Measurements from ENCODE around the gene PRR7. TPM values are rescaled to one million over a fixed set of nuclear protein-coding genes. Genes with fewer than 3 reads are reported as not detected.

PRR7 gene
- polyA plus RNA-seq, 4 donors = 0.86 to 3.7 (median 2.0) TPM

DNA sequence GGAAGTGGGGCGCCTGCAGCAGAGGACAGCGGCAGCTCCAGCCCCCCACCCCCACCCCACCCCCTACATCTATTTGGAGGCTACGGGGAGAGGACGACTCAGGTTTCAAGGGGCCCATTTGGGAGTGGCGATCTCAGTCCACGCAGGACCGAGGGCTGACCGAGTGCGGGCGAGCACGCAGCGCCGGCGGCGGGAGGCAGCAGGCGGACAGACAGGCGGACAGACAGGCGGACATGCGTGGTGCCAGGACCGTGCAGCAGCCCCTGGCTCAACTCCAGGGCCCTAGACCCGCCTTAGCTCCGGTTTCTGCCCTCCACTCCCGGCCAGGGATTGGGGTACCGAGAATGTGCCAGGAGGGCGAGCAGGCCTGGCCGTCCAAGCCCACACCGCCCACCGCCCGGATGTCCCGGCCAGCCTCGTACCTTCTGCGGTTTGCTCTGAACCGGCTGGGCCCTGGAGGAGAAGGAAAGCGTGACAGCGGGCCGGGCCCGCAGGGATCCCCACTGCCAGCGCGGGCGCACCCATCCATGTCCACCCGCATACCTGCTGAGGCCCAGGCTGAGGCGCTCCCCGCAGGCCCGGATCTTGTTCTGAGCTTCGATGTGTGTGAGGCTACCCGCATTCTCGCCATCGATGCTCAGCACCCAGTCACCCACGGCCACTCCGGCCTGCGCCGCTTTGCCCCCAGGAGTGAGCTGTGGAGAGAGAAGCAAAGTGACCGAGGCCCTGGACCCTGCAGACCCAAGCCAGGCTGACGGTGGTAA, 45.6 kb downstream of the PRR7 start:
- Histone ChIP-seq H3K27me3 (ENCODE audit: control insufficient read depth in 3 of 3, insufficient read depth in 3 of 3, low read length in 3 of 3) (no peaks in the 10 kb centered on the region), H3K27ac (ENCODE audit: low read depth in 1 of 3, low read length in 2 of 3) (no peak overlapping the region), H3K36me3 (ENCODE audit: control insufficient read depth in 3 of 3, insufficient read depth in 2 of 3, low read depth in 1 of 3, low read length in 3 of 3) (peaks cover 0 to 76% (median 0%) of the 10 kb centered on the region in 3 donors), H3K9me3 (ENCODE audit: control insufficient read depth in 2 of 2, insufficient read depth in 1 of 2, low read depth in 1 of 2, low read length in 1 of 2) (no peaks in the 10 kb centered on the region), H3K4me3 (ENCODE audit: low read depth in 1 of 3, low read length in 3 of 3) (no peak overlapping the region), H3K4me1 (ENCODE audit: control insufficient read depth in 3 of 3, insufficient read depth in 2 of 3, low read depth in 1 of 3, low read length in 2 of 3) (peaks cover 0 to 3% (median 3%) of the 10 kb centered on the region in 3 donors)
- 92 to 95% (median 93%) methylated on average over 49 to 54 of the region's 54 CpGs for WGBS, 3 donors
- DNase-seq (no peak), FAIRE-seq (no peak)

DNA sequence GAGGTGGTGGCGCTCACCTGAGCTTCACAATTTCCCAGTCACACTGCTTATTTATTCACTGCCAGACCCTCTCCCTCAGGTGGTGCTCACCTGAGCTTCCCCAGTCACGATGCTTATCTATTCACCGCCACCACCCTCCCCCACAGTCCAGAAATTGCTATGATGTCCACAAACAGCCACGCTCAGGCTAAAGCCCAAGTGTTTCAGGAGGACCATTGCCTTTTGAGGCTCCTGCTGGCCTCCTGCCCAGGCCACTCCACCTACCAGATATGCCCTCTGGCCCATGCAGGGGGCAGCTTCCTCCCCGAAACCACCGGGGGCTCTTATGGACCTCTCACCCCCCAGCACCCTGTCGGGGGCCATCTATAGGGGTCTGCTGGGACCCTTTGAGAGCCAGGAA, 46.2 kb downstream of the PRR7 start:
- DNase-seq = no peak
- peaks cover 0 to 6% (median 3%) of the 10 kb centered on the region in 3 donors for H3K4me1 ChIP-seq (ENCODE audit: control insufficient read depth in 3 of 3, insufficient read depth in 2 of 3, low read depth in 1 of 3, low read length in 2 of 3)
- no peak overlapping the region for H3K27ac ChIP-seq (ENCODE audit: low read depth in 1 of 3, low read length in 2 of 3)

GRCh38 chr5:177493795-177494345, 47.3 kb downstream of the PRR7 start:
- no peak overlapping the region for H3K4me3 ChIP-seq (ENCODE audit: low read depth in 1 of 3, low read length in 3 of 3)
- FAIRE-seq = no peak

More for the DNA sequence above, 46.2 kb downstream of the PRR7 start:
- no peak overlapping the region for H3K4me3 ChIP-seq (ENCODE audit: low read depth in 1 of 3, low read length in 3 of 3)
- H3K27me3 ChIP-seq (ENCODE audit: control insufficient read depth in 3 of 3, insufficient read depth in 3 of 3, low read length in 3 of 3) = peaks cover 0 to 2% (median 0%) of the 10 kb centered on the region in 3 donors
- no peaks in the 10 kb centered on the region for H3K9me3 ChIP-seq (ENCODE audit: control insufficient read depth in 2 of 2, insufficient read depth in 1 of 2, low read depth in 1 of 2, low read length in 1 of 2)
- H3K36me3 ChIP-seq (ENCODE audit: control insufficient read depth in 3 of 3, insufficient read depth in 2 of 3, low read depth in 1 of 3, low read length in 3 of 3) = peaks cover 0 to 69% (median 0%) of the 10 kb centered on the region in 3 donors
- WGBS, 3 donors = 77 to 82% (median 79%) methylated on average over 7 of the region's 7 CpGs
- no peak for FAIRE-seq

DNA sequence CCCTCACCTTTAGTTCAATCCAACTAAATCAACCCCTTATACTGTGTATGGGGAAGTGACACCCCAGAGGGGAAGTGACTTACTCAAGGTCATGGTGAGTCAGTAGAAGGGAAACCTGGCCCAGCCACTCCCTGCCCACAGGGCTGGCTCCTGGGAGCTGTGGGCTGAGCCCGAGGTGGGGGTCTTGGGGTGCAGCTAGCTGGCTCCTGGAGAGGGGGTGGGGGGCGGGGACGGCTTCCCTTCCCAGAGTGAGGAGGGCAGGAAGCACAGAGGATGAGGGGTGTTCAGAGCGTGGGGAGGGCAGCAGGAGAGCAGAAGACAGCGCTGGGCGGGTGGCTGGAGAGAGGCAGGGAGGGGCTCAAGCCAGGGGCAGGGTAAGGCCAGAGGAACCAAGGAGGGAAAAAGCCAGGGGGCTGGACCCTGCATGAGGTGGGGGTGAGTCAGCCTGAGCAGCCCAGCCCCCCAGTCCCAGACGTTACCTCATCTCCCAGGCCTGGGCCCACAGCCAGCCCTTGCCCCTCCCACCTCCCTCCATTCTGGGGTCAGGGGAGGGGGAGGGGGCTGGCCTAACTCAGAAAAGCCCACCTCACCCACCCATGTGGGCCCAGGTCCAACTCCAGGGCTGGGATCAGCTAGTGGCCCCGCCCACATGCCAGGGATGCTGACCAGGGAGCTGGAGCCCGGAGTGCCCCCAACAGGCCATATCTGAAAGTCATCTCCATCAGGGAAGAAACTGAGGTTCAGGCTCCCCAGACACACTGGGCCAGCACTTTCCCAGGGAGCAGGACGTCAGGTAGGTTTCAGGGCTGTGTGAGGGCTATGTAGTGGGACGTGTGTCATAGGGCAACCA, 48.0 kb downstream of the PRR7 start:
- no peaks in the 10 kb centered on the region for H3K9me3 ChIP-seq (ENCODE audit: control insufficient read depth in 2 of 2, insufficient read depth in 1 of 2, low read depth in 1 of 2, low read length in 1 of 2)
- FAIRE-seq (no peak), DNase-seq (peak; percentile 38 to 41)
- H3K27me3 ChIP-seq (ENCODE audit: control insufficient read depth in 3 of 3, insufficient read depth in 3 of 3, low read length in 3 of 3) = peaks cover 0 to 17% (median 0%) of the 10 kb centered on the region in 3 donors
- peaks cover 0 to 13% (median 3%) of the 10 kb centered on the region in 3 donors for H3K4me1 ChIP-seq (ENCODE audit: control insufficient read depth in 3 of 3, insufficient read depth in 2 of 3, low read depth in 1 of 3, low read length in 2 of 3)
- H3K36me3 ChIP-seq (ENCODE audit: control insufficient read depth in 3 of 3, insufficient read depth in 2 of 3, low read depth in 1 of 3, low read length in 3 of 3) = peaks cover 0 to 53% (median 0%) of the 10 kb centered on the region in 3 donors
- WGBS, 3 donors = 38 to 78% (median 66%) methylated on average over 10 to 11 of the region's 11 CpGs
- peak overlapping the region in 2 of 3 donors; percentile 76 to 83 for H3K27ac ChIP-seq (ENCODE audit: low read depth in 1 of 3, low read length in 2 of 3)
- peak overlapping the region in 1 of 3 donors; percentile 13 for H3K4me3 ChIP-seq (ENCODE audit: low read depth in 1 of 3, low read length in 3 of 3)

More at GRCh38 chr5:177493795-177494345, 47.3 kb downstream of the PRR7 start:
- 81 to 96% (median 93%) methylated on average over 5 of the region's 5 CpGs for WGBS, 3 donors
- H3K4me1 ChIP-seq (ENCODE audit: control insufficient read depth in 3 of 3, insufficient read depth in 2 of 3, low read depth in 1 of 3, low read length in 2 of 3) = peaks cover 0 to 13% (median 3%) of the 10 kb centered on the region in 3 donors
- peaks cover 0 to 60% (median 0%) of the 10 kb centered on the region in 3 donors for H3K36me3 ChIP-seq (ENCODE audit: control insufficient read depth in 3 of 3, insufficient read depth in 2 of 3, low read depth in 1 of 3, low read length in 3 of 3)
- H3K27ac ChIP-seq (ENCODE audit: low read depth in 1 of 3, low read length in 2 of 3) = peak overlapping the region in 2 of 3 donors; percentile 53
- no peak for DNase-seq
- no peaks in the 10 kb centered on the region for H3K9me3 ChIP-seq (ENCODE audit: control insufficient read depth in 2 of 2, insufficient read depth in 1 of 2, low read depth in 1 of 2, low read length in 1 of 2)
- peaks cover 0 to 12% (median 0%) of the 10 kb centered on the region in 3 donors for H3K27me3 ChIP-seq (ENCODE audit: control insufficient read depth in 3 of 3, insufficient read depth in 3 of 3, low read length in 3 of 3)

GRCh38 chr5:177495243-177496060, 48.8 kb downstream of the PRR7 start:
- Histone ChIP-seq H3K4me3 (ENCODE audit: low read depth in 1 of 3, low read length in 3 of 3) (peak overlapping the region in 1 of 3 donors; percentile 60), H3K36me3 (ENCODE audit: control insufficient read depth in 3 of 3, insufficient read depth in 2 of 3, low read depth in 1 of 3, low read length in 3 of 3) (peaks cover 0 to 45% (median 0%) of the 10 kb centered on the region in 3 donors), H3K4me1 (ENCODE audit: control insufficient read depth in 3 of 3, insufficient read depth in 2 of 3, low read depth in 1 of 3, low read length in 2 of 3) (peaks cover 0 to 15% (median 3%) of the 10 kb centered on the region in 3 donors), H3K27me3 (ENCODE audit: control insufficient read depth in 3 of 3, insufficient read depth in 3 of 3, low read length in 3 of 3) (peaks cover 0 to 20% (median 0%) of the 10 kb centered on the region in 3 donors), H3K27ac (ENCODE audit: low read depth in 1 of 3, low read length in 2 of 3) (peak overlapping the region in 2 of 3 donors; percentile 76 to 83), H3K9me3 (ENCODE audit: control insufficient read depth in 2 of 2, insufficient read depth in 1 of 2, low read depth in 1 of 2, low read length in 1 of 2) (no peaks in the 10 kb centered on the region)
- DNase-seq (peak in 1 of 2 donors; percentile 42), FAIRE-seq (no peak)
- 62 to 83% (median 74%) methylated on average over 14 of the region's 14 CpGs for WGBS, 3 donors

DNA sequence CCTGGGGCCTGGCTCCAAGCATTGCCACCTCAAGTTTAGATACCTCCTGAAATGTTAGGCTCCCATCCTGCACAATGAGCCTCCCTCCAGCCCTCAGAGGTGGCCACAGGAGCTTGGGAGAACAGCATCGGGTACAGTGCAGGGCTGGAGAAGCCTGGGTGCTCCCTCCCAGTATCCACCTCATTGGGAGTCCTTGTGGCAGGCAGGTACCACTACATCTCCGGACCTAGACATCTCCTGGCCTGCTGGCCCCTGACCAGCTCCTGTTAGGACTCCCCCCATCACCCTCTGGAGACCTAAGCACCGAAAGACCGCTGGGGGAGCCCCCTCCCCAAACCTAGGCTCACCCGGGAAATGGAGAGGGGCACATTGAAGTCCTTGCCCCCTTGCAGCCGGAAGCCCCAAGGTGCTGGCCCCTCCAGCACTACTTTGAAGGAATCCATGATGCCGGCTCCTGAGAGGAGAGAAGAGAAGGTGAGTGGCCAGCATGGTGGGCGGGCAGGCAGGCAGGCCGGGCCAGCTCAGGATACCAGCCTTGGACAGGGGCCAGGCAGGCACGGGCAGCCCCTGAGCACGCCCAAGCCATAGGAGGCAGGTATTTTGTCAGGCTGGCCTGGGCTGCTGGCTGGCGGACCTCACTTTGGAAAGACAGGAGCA, 49.6 kb downstream of the PRR7 start:
- Histone ChIP-seq H3K9me3 (ENCODE audit: control insufficient read depth in 2 of 2, insufficient read depth in 1 of 2, low read depth in 1 of 2, low read length in 1 of 2) (no peaks in the 10 kb centered on the region), H3K4me1 (ENCODE audit: control insufficient read depth in 3 of 3, insufficient read depth in 2 of 3, low read depth in 1 of 3, low read length in 2 of 3) (peaks cover 0 to 20% (median 3%) of the 10 kb centered on the region in 3 donors), H3K27ac (ENCODE audit: low read depth in 1 of 3, low read length in 2 of 3) (peak overlapping the region in 2 of 3 donors; percentile 76 to 83), H3K36me3 (ENCODE audit: control insufficient read depth in 3 of 3, insufficient read depth in 2 of 3, low read depth in 1 of 3, low read length in 3 of 3) (peaks cover 0 to 37% (median 0%) of the 10 kb centered on the region in 3 donors), H3K4me3 (ENCODE audit: low read depth in 1 of 3, low read length in 3 of 3) (peak overlapping the region in 2 of 3 donors; percentile 54 to 60), H3K27me3 (ENCODE audit: control insufficient read depth in 3 of 3, insufficient read depth in 3 of 3, low read length in 3 of 3) (peaks cover 0 to 20% (median 0%) of the 10 kb centered on the region in 3 donors)
- FAIRE-seq (no peak), DNase-seq (peak in 1 of 2 donors; percentile 36)
- 37 to 40% (median 38%) methylated on average over 11 to 12 of the region's 12 CpGs for WGBS, 3 donors

DNA sequence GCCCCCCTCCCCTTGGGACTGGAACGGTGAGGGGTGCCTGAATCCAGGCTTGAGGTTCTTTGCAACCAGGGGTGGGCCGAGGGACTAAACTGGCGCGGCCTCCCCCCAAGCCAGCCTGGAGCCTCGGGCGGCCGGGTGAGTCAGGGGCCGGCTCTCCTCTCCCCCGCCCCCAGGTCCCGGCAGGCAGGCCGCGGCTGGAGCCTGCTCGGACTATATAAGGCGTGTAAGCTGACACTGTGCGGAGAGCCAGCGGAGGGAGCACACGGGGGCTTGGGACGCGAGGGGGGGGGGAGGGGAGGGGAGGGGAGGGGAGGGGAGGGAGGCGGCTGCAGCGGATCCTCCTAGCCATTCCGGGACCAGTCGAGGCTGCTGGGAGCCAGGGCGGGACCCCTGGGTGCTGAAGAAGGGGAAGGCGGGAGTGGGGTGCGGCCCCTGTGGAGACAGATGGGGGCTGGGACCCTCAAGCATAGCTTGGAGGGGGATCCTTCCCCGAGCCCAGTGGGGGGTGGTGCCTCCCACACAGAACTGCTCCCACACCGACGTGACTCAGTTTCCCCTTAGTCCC, 50.2 kb downstream of the PRR7 start:
- no peak for FAIRE-seq
- H3K27ac ChIP-seq (ENCODE audit: low read depth in 1 of 3, low read length in 2 of 3) = peak overlapping the region; percentile 9 to 83 (median 82)
- H3K4me1 ChIP-seq (ENCODE audit: control insufficient read depth in 3 of 3, insufficient read depth in 2 of 3, low read depth in 1 of 3, low read length in 2 of 3) = peaks cover 0 to 20% (median 3%) of the 10 kb centered on the region in 3 donors
- H3K27me3 ChIP-seq (ENCODE audit: control insufficient read depth in 3 of 3, insufficient read depth in 3 of 3, low read length in 3 of 3) = peaks cover 0 to 20% (median 0%) of the 10 kb centered on the region in 3 donors
- H3K36me3 ChIP-seq (ENCODE audit: control insufficient read depth in 3 of 3, insufficient read depth in 2 of 3, low read depth in 1 of 3, low read length in 3 of 3) = peaks cover 0 to 35% (median 0%) of the 10 kb centered on the region in 3 donors
- peak overlapping the region; percentile 52 to 60 (median 54) for H3K4me3 ChIP-seq (ENCODE audit: low read depth in 1 of 3, low read length in 3 of 3)
- DNase-seq = peak in 1 of 2 donors; percentile 51
- WGBS, 3 donors = 0 to 4% (median 4%) methylated on average over 15 to 27 of the region's 29 CpGs
- H3K9me3 ChIP-seq (ENCODE audit: control insufficient read depth in 2 of 2, insufficient read depth in 1 of 2, low read depth in 1 of 2, low read length in 1 of 2) = no peaks in the 10 kb centered on the region

Measured in small intestine (tissue), 7 donors.